Activated CD4-positive, alpha-beta T cell treated with anti-CD3 and anti-CD28 coated beads, Interleukin-2, amount 10 ng/mL, durations not matched to agents 24 days and 14 days (primary cell): ENCODE data around the gene GCDH. TPM values are rescaled to one million over a fixed set of nuclear protein-coding genes. Genes with fewer than 3 reads are reported as not detected.

Experiments used
- DNase-seq: peaks from one replicate; pipeline ENCODE4 v3.0.0; 2022
- H3K27ac Mint-ChIP-seq: one replicate; pipeline ENCODE4 v1.8.0; 2022; ENCODE audit warnings: mild to moderate bottlenecking, mixed read lengths
- H3K27me3 Mint-ChIP-seq: one replicate; pipeline ENCODE4 v1.8.0; 2022; ENCODE audit warnings: mixed read lengths
- H3K36me3 Mint-ChIP-seq: one replicate; pipeline ENCODE4 v1.8.0; 2022; ENCODE audit warnings: low read depth, mild to moderate bottlenecking, mixed read lengths
- H3K4me1 Mint-ChIP-seq: one replicate; pipeline ENCODE4 v1.8.0; 2021; ENCODE audit warnings: mixed read lengths
- H3K4me3 Mint-ChIP-seq: one replicate; pipeline ENCODE4 v1.8.0; 2022; ENCODE audit warnings: mild to moderate bottlenecking, moderate library complexity, mixed read lengths
- H3K9me3 Mint-ChIP-seq: one replicate; pipeline ENCODE4 v1.8.0; 2021; ENCODE audit warnings: mixed read lengths
- intact Hi-C: fragments of 100-400 bp; cut with micrococcal nuclease; formaldehyde crosslinking; loops from one replicate; pipeline ENCODE4 v1.15.1; 2023
- total RNA-seq: library from RNA; stranded (reverse); gene quantifications from 2 replicates; pipeline ENCODE4 v1.2.3, GENCODE V29; 2022

Gene GCDH
- total RNA-seq, 1 donor from 2014 or later, result 66.9 TPM

DNA sequence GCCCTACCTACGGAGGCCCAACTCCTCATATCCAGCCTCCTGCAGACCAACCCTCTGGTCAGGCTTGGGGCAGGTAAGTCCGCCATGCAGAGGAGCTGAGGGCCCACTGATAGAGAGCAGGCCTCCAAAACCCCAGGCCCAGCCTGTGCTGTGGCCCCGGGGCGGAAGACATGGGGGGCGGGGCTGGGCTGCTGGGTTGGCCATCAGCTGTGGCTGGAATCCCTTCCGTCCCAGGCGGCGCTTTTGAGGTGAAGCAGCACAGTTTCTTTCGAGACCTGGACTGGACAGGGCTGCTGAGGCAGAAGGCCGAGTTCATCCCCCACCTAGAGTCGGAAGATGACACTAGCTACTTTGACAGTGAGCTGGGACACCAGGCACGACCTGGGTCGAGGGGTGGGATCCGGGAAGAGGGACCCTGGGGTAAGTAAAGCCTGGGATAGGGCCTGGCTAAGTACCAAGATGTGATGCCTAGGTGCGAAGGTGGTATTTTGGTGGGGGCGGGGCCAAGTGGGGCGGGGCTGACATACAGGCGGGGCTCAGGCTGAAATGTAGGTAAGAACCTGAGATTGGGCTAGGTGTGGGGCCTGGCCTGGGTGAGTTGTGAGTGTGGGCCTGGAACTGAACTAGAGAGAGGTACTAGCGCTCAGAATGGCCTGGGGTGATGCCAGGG lies 25.1 kb upstream of the GCDH start:
- H3K27ac Mint-ChIP-seq, result no peak overlapping the region
- H3K36me3 Mint-ChIP-seq, result no peaks in the 10 kb centered on the region
- no peak overlapping the region for H3K4me3 Mint-ChIP-seq
- intact Hi-C loops, result no loop called here
- H3K9me3 Mint-ChIP-seq, result no peaks in the 10 kb centered on the region
- H3K4me1 Mint-ChIP-seq, result peaks cover 7% of the 10 kb centered on the region
- peaks cover 4% of the 10 kb centered on the region for H3K27me3 Mint-ChIP-seq
- no peak for DNase-seq

GRCh38 chr19:12866416-12867119 lies 24.4 kb upstream of the GCDH start:
- Mint-ChIP-seq H3K4me1 (peaks cover 7% of the 10 kb centered on the region), H3K4me3 (peak overlapping the region; percentile 77), H3K27me3 (peaks cover 2% of the 10 kb centered on the region), H3K27ac (no peak overlapping the region), H3K36me3 (no peaks in the 10 kb centered on the region), H3K9me3 (no peaks in the 10 kb centered on the region)
- no peak for DNase-seq
- intact Hi-C loops, result no loop called here

GRCh38 chr19:12867120-12868099 lies 23.6 kb upstream of the GCDH start:
- Mint-ChIP-seq H3K4me1 (peaks cover 8% of the 10 kb centered on the region), H3K27ac (peak overlapping the region; percentile 16), H3K9me3 (no peaks in the 10 kb centered on the region), H3K27me3 (peaks cover 2% of the 10 kb centered on the region), H3K4me3 (peak overlapping the region; percentile 77), H3K36me3 (peaks cover 5% of the 10 kb centered on the region)
- peak; percentile 93 for DNase-seq
- intact Hi-C loops, result no loop called here

GRCh38 chr19:12868540-12869112 lies 22.3 kb upstream of the GCDH start:
- intact Hi-C loops, result no loop called here
- H3K27ac Mint-ChIP-seq, result no peak overlapping the region
- H3K36me3 Mint-ChIP-seq, result peaks cover 13% of the 10 kb centered on the region
- peaks cover 3% of the 10 kb centered on the region for H3K9me3 Mint-ChIP-seq
- H3K4me1 Mint-ChIP-seq, result peaks cover 11% of the 10 kb centered on the region
- H3K27me3 Mint-ChIP-seq, result no peaks in the 10 kb centered on the region
- no peak overlapping the region for H3K4me3 Mint-ChIP-seq
- DNase-seq, result peak; percentile 67

GRCh38 chr19:12871681-12872080 lies 19.3 kb upstream of the GCDH start:
- intact Hi-C loops, result no loop called here
- Mint-ChIP-seq H3K4me1 (peaks cover 9% of the 10 kb centered on the region), H3K9me3 (peaks cover 3% of the 10 kb centered on the region)

GRCh38 chr19:12872255-12872654 lies 18.7 kb upstream of the GCDH start:
- no peak overlapping the region for H3K4me3 Mint-ChIP-seq
- peaks cover 25% of the 10 kb centered on the region for H3K36me3 Mint-ChIP-seq
- peaks cover 5% of the 10 kb centered on the region for H3K4me1 Mint-ChIP-seq
- no peaks in the 10 kb centered on the region for H3K27me3 Mint-ChIP-seq
- intact Hi-C loops, result no loop called here
- DNase-seq, result no peak
- peak overlapping the region; percentile 9 for H3K27ac Mint-ChIP-seq
- H3K9me3 Mint-ChIP-seq, result peaks cover 3% of the 10 kb centered on the region

More at GRCh38 chr19:12871681-12872080, 19.3 kb upstream of the GCDH start:
- no peak for DNase-seq
- Mint-ChIP-seq H3K27ac (no peak overlapping the region), H3K36me3 (peaks cover 24% of the 10 kb centered on the region), H3K27me3 (no peaks in the 10 kb centered on the region), H3K4me3 (no peak overlapping the region)

- Mint-ChIP-seq H3K4me3 (peak overlapping the region; percentile 44), H3K27ac (peak overlapping the region; percentile 21), H3K36me3 (peaks cover 30% of the 10 kb centered on the region), H3K4me1 (peaks cover 4% of the 10 kb centered on the region), H3K9me3 (peaks cover 3% of the 10 kb centered on the region), H3K27me3 (no peaks in the 10 kb centered on the region)
- DNase-seq, result peak; percentile 90
- intact Hi-C loops, result no loop called here
Measured at GRCh38 chr19:12872941-12873890, 17.7 kb upstream of the GCDH start.

DNA sequence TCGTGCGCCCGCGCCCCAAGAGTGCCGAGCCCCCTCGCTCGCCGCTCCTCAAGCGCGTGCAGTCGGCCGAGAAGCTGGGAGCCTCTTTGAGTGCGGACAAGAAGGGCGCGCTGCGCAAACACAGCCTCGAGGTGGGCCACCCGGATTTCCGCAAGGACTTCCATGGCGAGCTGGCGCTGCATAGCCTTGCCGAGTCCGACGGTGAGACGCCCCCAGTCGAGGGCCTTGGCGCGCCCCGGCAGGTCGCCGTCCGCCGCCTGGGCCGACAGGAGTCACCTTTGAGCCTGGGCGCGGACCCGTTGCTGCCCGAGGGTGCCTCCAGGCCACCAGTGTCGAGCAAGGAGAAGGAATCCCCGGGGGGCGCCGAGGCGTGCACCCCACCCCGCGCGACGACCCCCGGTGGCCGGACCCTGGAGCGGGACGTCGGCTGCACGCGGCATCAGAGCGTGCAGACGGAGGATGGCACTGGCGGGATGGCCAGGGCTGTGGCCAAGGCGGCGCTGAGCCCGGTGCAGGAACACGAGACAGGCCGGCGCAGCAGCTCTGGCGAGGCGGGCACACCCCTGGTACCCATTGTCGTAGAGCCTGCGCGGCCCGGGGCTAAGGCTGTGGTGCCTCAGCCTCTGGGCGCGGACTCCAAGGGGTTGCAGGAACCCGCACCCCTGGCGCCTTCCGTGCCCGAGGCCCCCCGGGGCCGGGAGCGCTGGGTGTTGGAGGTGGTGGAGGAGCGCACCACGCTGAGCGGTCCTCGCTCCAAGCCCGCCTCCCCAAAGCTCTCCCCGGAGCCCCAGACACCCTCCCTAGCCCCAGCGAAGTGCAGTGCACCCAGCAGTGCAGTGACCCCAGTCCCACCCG lies 16.8 kb upstream of the GCDH start:
- intact Hi-C loops, result no loop called here
- Mint-ChIP-seq H3K4me3 (no peak overlapping the region), H3K36me3 (peaks cover 34% of the 10 kb centered on the region), H3K4me1 (peaks cover 4% of the 10 kb centered on the region), H3K27ac (no peak overlapping the region), H3K9me3 (peaks cover 3% of the 10 kb centered on the region), H3K27me3 (no peaks in the 10 kb centered on the region)
- DNase-seq, result no peak

GRCh38 chr19:12875086-12875485 lies 15.9 kb upstream of the GCDH start:
- Mint-ChIP-seq H3K4me1 (peaks cover 8% of the 10 kb centered on the region), H3K4me3 (no peak overlapping the region), H3K27me3 (no peaks in the 10 kb centered on the region), H3K27ac (no peak overlapping the region), H3K36me3 (peaks cover 34% of the 10 kb centered on the region), H3K9me3 (peaks cover 3% of the 10 kb centered on the region)
- no peak for DNase-seq
- intact Hi-C loops, result no loop called here

DNA sequence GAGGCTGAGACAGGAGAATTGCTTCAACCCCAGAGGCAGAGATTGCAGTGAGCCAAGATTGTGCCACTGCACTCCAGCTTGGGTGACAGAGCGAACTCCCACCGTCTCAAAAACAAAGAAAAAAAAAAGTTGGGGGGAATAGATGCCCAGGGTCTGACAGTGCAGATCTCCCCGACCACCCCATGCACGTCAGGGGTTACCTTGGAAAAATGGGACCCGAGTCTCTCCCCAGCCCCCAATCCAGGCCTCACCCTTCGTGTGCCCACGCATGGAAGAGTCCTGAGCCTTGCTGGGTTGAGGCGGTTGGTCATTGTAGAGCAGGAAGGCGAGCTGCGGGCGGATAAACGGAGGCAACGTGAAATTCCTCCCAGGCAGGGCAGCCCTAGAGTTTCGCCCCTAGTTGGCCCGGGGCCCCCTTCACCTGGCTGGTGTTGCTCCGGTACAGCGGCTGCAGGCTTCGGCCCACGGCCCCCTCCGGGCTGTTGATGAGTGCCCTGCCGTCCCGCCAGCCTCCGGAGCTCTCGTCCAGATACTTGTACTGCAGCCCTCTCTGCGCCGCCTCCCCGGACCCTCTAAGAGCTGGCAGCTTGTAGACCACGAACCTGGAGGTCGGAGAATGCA lies 10.3 kb upstream of the GCDH start:
- no peak for DNase-seq
- H3K4me1 Mint-ChIP-seq, result peaks cover 18% of the 10 kb centered on the region
- H3K36me3 Mint-ChIP-seq, result peaks cover 17% of the 10 kb centered on the region
- no peaks in the 10 kb centered on the region for H3K9me3 Mint-ChIP-seq
- H3K4me3 Mint-ChIP-seq, result peak overlapping the region; percentile 85
- no peaks in the 10 kb centered on the region for H3K27me3 Mint-ChIP-seq
- peak overlapping the region; percentile 84 for H3K27ac Mint-ChIP-seq
- intact Hi-C loops, result loop anchor here (2.0 kb wide), 1 partner anchor 42 kb away; the partner anchor contains the start of gene MAST1

DNA sequence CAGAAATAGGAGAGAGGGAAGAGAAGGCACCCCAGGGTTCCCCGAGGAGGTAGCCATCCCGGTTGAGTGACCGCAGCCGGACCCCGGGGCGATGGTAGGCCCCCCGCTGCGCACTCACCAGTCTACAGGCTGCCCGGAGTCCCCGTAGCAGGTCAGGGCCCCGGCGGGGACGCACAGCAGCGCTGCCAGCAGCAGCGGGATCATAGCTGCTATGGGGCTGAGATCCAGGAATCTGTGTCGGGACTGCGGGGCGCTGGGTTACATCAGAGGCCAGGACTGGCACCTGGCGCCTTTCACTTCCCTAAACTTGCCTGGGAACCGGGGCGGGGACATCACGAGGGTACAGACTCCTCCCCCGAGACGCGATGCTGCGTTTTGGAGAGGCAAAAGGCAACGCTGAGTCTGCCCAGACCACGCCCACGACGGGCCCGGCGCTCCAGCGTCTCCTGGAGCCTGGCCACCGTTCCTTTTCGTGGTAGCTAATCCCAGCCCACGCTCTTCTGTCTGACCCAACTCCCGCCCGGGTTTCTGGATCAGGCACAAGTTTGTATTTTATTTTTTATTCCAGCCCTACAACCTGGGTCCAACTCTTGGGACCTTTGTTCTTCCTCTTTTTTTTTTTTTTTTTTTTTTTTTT lies 9.7 kb upstream of the GCDH start, which contains the start of gene DNASE2:
Gene DNASE2, minus strand, starts transcription at position 278 of the 637 bp plus-strand sequence. Its CDS starts 74 bp downstream, at position 204.
- peaks cover 20% of the 10 kb centered on the region for H3K4me1 Mint-ChIP-seq
- no peaks in the 10 kb centered on the region for H3K9me3 Mint-ChIP-seq
- H3K27me3 Mint-ChIP-seq, result peaks cover 1% of the 10 kb centered on the region
- peak within 1 kb of the TSS; percentile 84 for H3K27ac Mint-ChIP-seq
- H3K4me3 Mint-ChIP-seq, result peak within 1 kb of the TSS; percentile 85
- intact Hi-C loops, result loop anchor here (2.0 kb wide), 1 partner anchor 42 kb away; the partner anchor contains the start of gene MAST1
- peaks cover 16% of the 10 kb centered on the region for H3K36me3 Mint-ChIP-seq
- DNase-seq, result peak; percentile 98
